22Rv1 (cell line): Measurements from ENCODE around the gene TPST1.
"Not testable (repeated sequence)": the region's sequence is repeated elsewhere in the genome, so short reads cannot be mapped to it uniquely, and the experiment has no call there.

Experiments used
- CTCF ChIP-seq: fragments of 450-650 bp; IDR thresholded peaks from 2 replicates; pipeline ENCODE4 v1.5.1; 2017; ENCODE audit warnings: mild to moderate bottlenecking
- ZFX ChIP-seq: fragments of 450-650 bp; IDR thresholded peaks from 2 replicates; pipeline ENCODE4 v1.6.1; 2017; ENCODE audit warnings: antibody characterized with exemption, borderline replicate concordance

GRCh38 chr7:66395128-66395571 is 190.0 kb downstream of the TPST1 start:
- not testable (repeated sequence) for TF ChIP-seq CTCF, ZFX
